Vagina (tissue), 2 donors: ENCODE results near the gene ERN1.

Source experiments
- CTCF ChIP-seq, 3 experiments: fragments of 450-650 bp in 2 of 3; fragments of 200-600 bp in 1 of 3; sonication (generic) in 1 of 3; IDR thresholded peaks; one replicate each; pipeline ENCODE4 v1.5.1; 2017 to 2019; ENCODE audit warnings: antibody characterized with exemption in 3 of 3, mild to moderate bottlenecking in 2 of 3, moderate library complexity in 2 of 3
- POLR2A ChIP-seq, 2 donors: fragments of 450-650 bp; IDR thresholded peaks; one replicate each; pipeline ENCODE4 v1.6.1; 2017; ENCODE audit warnings: antibody characterized with exemption in 2 of 2, mild to moderate bottlenecking in 2 of 2, moderate library complexity in 2 of 2
- POLR2AphosphoS5 ChIP-seq, 2 donors: sonication (generic); formaldehyde crosslinking; IDR thresholded peaks; one replicate each; pipeline ENCODE4 v1.9.0; 2017; ENCODE audit warnings: antibody characterized with exemption in 2 of 2, mild to moderate bottlenecking in 2 of 2, low read depth in 1 of 2; ENCODE audit not compliant: insufficient read depth in 1 of 2

GRCh38 chr17:64053101-64053500 is 76.8 kb downstream of the ERN1 start:
- TF ChIP-seq CTCF (IDR thresholded peaks at IDR 0.05) (no peak), POLR2A (IDR thresholded peaks at IDR 0.05) (no peak), POLR2AphosphoS5 (IDR thresholded peaks at IDR 0.05; ENCODE audit: insufficient read depth in 1 of 2, low read depth in 1 of 2) (no peak)
